HFFc6 (cell line): ENCODE results near the gene SNX19. TPM values are rescaled to one million over a fixed set of nuclear protein-coding genes. Genes with fewer than 3 reads are reported as not detected.
A peak's percentile ranks its signal among the peaks of the same experiment; 100 is the strongest.

Experiments used
- DNase-seq: peaks from one replicate; pipeline ENCODE4 v3.0.0-alpha.2; 2018
- H3K27ac Mint-ChIP-seq: 2 replicates; pipeline ENCODE4 v1.8.0; 2020; ENCODE audit warnings: mild to moderate bottlenecking, mixed read lengths
- H3K27me3 Mint-ChIP-seq: 2 replicates; pipeline ENCODE4 v1.8.0; 2021; ENCODE audit warnings: mild to moderate bottlenecking, moderate library complexity, mixed read lengths; ENCODE audit not compliant: insufficient read depth
- H3K36me3 Mint-ChIP-seq: 2 replicates; pipeline ENCODE4 v1.8.0; 2021; ENCODE audit warnings: low read depth, mixed read lengths
- H3K4me1 Mint-ChIP-seq: 2 replicates; pipeline ENCODE4 v1.8.0; 2020; ENCODE audit warnings: low read depth, mixed read lengths
- H3K4me3 Mint-ChIP-seq: 2 replicates; pipeline ENCODE4 v1.8.0; 2020; ENCODE audit warnings: mild to moderate bottlenecking, moderate library complexity, mixed read lengths
- H3K9me3 Mint-ChIP-seq: 2 replicates; pipeline ENCODE4 v1.8.0; 2020; ENCODE audit warnings: mild to moderate bottlenecking, mixed read lengths
- total RNA-seq, 6 experiments: library from RNA; stranded (reverse); fragmentation: NEBNext Ultra II Directional; extraction: Animal tissue kit (Norgen Biotek cat#: 25700); gene quantifications; 2 replicates in 1 of 6; 3 replicates in 5 of 6; pipeline ENCODE4 v1.2.3, GENCODE V29; 2021
- TF ChIP-seq, protein P1 (sequence below): fragments of 200-600 bp; sonication (generic); IDR thresholded peaks from 2 replicates; pipeline ENCODE4 v1.5.0; 2021; ENCODE audit warnings: antibody characterized with exemption, mild to moderate bottlenecking

The SNX19 gene
- total RNA-seq, 6 experiments from 2014 or later, result 44.2 to 56.7 (median 50.2) TPM

DNA sequence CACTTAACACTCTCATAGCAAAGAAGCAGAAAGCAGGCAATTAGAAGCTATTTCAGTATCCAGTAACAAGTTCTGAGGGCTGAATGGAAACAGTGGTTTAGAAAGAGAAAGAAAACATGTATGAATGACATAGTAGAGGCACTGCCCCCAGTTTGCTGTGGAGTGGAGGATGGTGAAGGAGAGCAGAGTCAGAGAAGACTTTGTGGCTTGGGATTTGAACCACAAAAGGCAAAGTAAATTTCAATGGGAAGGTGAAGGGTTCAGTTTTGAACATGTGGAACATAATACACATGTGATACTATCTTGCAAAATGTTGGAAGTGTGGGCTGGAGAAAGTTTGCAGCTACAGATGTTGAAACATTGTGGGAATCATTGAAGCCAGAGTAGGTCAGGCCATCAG lies 81.4 kb downstream of the SNX19 start:
- DNase-seq, result no peak
- peaks cover 24% of the 10 kb centered on the region for H3K4me1 Mint-ChIP-seq
- TF ChIP-seq, protein P1, sequence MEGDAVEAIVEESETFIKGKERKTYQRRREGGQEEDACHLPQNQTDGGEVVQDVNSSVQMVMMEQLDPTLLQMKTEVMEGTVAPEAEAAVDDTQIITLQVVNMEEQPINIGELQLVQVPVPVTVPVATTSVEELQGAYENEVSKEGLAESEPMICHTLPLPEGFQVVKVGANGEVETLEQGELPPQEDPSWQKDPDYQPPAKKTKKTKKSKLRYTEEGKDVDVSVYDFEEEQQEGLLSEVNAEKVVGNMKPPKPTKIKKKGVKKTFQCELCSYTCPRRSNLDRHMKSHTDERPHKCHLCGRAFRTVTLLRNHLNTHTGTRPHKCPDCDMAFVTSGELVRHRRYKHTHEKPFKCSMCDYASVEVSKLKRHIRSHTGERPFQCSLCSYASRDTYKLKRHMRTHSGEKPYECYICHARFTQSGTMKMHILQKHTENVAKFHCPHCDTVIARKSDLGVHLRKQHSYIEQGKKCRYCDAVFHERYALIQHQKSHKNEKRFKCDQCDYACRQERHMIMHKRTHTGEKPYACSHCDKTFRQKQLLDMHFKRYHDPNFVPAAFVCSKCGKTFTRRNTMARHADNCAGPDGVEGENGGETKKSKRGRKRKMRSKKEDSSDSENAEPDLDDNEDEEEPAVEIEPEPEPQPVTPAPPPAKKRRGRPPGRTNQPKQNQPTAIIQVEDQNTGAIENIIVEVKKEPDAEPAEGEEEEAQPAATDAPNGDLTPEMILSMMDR, result no peak
- H3K36me3 Mint-ChIP-seq, result peaks cover 11% of the 10 kb centered on the region; the same call in 1 of the 2 replicates
- no peak overlapping the region for H3K27ac Mint-ChIP-seq
- peaks cover 4% of the 10 kb centered on the region; the same call in 1 of the 2 replicates for H3K9me3 Mint-ChIP-seq
- peaks cover 2% of the 10 kb centered on the region; the same call in 1 of the 2 replicates for H3K27me3 Mint-ChIP-seq
- no peak overlapping the region for H3K4me3 Mint-ChIP-seq

DNA sequence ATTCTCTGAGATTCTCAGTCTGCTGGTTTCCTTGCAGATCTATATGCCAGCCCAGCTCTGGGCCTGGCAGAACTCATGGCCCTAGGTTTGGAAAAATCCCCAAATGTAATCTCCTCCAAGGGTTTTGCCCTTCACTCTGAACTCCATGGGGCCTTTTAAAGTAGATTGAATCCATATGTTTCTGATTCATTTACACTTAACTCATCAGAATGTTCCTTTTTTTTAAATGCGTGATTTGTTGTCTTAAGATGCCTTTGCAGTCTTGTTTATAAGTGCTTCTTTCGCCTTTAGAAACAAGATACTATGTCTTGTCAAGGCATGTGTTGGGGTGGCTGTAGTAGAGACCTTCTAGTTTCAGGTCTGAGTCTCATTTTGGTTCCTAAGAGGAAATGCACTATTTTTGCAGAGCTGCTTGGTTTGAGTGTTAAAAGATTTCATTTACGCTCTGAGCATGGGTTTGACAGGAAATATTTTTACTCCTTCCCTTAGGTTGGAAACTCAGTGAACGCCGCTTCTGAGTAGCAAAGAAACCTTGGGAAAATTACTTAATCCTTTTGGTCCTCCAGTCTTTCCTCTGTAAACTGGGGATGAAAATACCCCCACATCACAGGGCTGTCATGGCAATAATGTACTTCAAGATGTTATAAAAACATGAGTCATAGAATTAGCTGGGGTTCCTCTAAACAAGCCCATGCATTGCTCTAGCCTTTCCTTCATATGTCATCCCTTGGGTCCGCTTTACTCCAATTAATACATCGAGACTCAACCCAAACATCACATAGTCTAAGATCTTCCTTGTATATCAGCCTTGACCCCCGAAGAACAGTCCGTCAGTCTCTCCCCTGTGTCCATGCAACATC lies 83.5 kb downstream of the SNX19 start:
- Mint-ChIP-seq H3K36me3 (peaks cover 7% of the 10 kb centered on the region; the same call in 1 of the 2 replicates), H3K4me3 (no peak overlapping the region), H3K27ac (peak overlapping the region; percentile 49), H3K4me1 (peaks cover 39% of the 10 kb centered on the region), H3K9me3 (peaks cover 4% of the 10 kb centered on the region; the same call in 1 of the 2 replicates), H3K27me3 (peaks cover 2% of the 10 kb centered on the region; the same call in 1 of the 2 replicates)
- peak; percentile 12 for DNase-seq
- TF ChIP-seq, protein P1, result no peak

DNA sequence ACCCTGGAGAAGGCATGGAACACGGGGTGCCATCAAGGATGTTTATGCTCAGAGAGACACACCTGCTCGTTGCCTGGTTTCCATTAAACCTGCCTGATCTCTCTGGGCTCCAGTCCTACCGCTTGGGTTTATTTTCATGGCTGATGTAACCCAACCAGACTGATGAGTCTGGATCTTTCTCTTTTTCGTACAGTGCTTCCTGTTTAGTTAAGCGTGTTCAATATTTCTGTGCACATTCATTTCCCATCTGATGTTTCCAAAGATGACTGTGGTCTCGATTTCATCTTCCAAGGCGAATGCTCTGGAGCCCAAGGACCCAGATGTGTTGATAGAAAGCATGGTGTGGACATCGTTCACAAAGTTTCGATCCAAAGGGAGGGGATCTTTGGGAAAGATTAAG lies 84.3 kb downstream of the SNX19 start:
- H3K27ac Mint-ChIP-seq, result peak overlapping the region; percentile 49; the same call in 1 of the 2 replicates
- peaks cover 47% of the 10 kb centered on the region for H3K4me1 Mint-ChIP-seq
- H3K36me3 Mint-ChIP-seq, result peaks cover 2% of the 10 kb centered on the region; the same call in 1 of the 2 replicates
- TF ChIP-seq, protein P1, result no peak
- no peak for DNase-seq
- H3K9me3 Mint-ChIP-seq, result no peaks in the 10 kb centered on the region
- peaks cover 2% of the 10 kb centered on the region; the same call in 1 of the 2 replicates for H3K27me3 Mint-ChIP-seq
- H3K4me3 Mint-ChIP-seq, result no peak overlapping the region

DNA sequence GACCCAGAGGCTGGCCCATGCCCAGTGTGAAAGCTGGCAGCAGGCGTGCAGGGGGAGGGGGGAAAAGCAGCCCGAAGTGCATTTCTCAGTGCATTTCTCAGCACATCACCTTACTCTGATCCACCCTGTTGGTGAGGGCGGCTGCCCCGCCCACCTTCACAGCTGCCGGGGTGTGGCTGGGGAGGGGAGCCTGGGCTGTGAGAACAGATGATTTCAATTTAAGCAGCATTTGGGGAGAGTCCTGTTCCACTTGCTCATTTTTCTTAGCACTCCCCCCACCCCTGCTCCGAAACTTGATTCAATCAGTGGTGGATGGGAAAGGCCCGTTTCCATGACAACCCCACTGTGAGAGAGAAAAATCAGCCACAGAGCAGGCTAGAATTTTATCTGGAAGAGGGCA lies 84.8 kb downstream of the SNX19 start:
- DNase-seq, result no peak
- H3K27ac Mint-ChIP-seq, result no peak overlapping the region
- no peaks in the 10 kb centered on the region for H3K9me3 Mint-ChIP-seq
- H3K4me1 Mint-ChIP-seq, result peaks cover 50% of the 10 kb centered on the region
- peaks cover 2% of the 10 kb centered on the region; the same call in 1 of the 2 replicates for H3K27me3 Mint-ChIP-seq
- TF ChIP-seq, protein P1, result no peak
- H3K4me3 Mint-ChIP-seq, result no peak overlapping the region
- H3K36me3 Mint-ChIP-seq, result no peaks in the 10 kb centered on the region

GRCh38 chr11:130830566-130830965 lies 85.7 kb downstream of the SNX19 start:
- Mint-ChIP-seq H3K27me3 (peaks cover 6% of the 10 kb centered on the region), H3K27ac (no peak overlapping the region), H3K9me3 (no peaks in the 10 kb centered on the region), H3K4me1 (peaks cover 50% of the 10 kb centered on the region), H3K36me3 (no peaks in the 10 kb centered on the region), H3K4me3 (no peak overlapping the region)
- no peak for DNase-seq
- TF ChIP-seq, protein P1, result no peak
